Measurements from ENCODE around the gene EBI3.
A peak's percentile ranks its signal among the peaks of the same experiment; 100 is the strongest.
"Not testable (repeated sequence)": the region's sequence is repeated elsewhere in the genome, so short reads cannot be mapped to it uniquely, and the experiment has no call there.

The EBI3 gene

GRCh38 chr19:4229179-4229931 lies at the start of gene EBI3:
EBI3 (plus strand) TSS chr19:4229523; CDS start chr19:4229551, 28 bp downstream.
- no peak for DNase-seq

- no peak for DNase-seq
Measured at GRCh38 chr19:4181053-4181508, 48.2 kb upstream of the EBI3 start.

- peak; percentile 93 for DNase-seq
Measured at GRCh38 chr19:4182084-4182810, 47.1 kb upstream of the EBI3 start, which contains the start of the genes ANKRD24 and SIRT6. ANKRD24 (plus strand) TSS chr19:4182689; CDS start chr19:4186426, 3,737 bp downstream. SIRT6 (minus strand) TSS chr19:4182563; CDS start chr19:4182539, 24 bp downstream.

DNA sequence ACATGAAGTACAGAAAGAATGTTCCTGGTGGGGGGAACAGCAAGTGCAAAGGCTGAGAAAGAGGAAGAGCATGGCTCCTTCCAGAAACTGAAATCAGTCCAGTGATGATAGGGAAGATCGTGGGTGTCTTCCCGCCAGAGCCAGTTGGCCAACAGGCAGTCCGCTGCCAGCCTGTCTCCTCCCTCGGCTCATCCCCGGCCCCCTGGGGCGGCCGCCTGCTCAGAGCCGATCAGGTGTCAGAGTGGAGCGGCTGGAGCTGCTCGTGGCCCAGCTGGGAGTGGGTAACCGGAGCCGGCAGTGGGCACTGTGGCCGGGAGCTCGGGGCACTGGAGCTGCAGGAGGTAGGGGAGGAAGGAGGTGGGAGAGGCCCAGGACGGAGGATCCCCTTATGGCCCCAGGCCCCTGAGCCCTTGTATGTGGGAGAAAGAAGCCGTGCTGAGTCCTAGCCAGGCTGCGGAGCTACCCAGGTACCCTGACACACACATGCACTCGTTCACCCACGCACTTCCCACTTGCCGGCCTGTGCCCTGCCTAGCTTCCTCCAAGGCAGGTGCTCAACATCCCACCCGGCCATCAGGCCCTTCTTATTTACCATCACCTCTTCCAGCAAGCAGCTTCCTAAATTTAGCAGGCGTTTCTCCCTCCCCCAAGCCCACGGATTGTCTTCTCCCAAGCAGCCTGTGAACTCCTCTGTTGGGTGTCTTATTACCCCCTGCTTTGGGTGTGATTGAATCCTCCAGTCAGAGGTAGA lies 45.2 kb upstream of the EBI3 start:
- no peak for DNase-seq

- DNase-seq = no peak
Measured at GRCh38 chr19:4184718-4185352, 44.5 kb upstream of the EBI3 start.

DNA sequence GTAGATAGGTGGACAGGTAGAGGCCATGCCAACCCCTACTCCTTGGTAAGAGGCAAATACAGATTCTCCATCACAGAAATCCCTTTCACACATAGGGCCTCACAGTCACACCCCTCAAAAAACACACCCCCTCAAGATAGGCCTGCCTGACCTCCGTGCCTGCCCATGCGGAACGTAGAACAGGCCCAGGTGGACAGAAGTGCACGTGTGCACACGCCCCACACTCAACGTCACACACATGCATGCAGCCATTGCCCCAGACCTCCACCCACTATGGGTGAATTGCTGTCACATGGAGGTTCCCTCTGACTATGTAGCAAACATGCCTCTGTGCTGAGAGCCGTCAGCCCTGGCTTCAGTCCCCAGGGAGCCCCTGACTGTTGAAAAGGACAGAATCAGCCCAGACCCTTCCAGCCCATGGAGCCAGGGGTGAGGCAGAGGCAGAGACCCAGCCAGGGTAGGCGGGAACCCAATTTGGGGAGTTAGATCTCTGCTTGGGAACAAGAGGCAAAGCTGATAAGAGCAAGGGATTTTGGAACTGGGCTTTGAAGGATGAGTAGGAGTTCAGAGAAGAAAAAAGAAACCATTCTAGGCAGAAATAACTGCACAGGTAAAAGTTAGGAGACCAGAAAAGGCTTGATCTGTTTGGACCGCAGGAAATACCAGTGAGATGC lies 43.8 kb upstream of the EBI3 start:
- no peak for DNase-seq

DNA sequence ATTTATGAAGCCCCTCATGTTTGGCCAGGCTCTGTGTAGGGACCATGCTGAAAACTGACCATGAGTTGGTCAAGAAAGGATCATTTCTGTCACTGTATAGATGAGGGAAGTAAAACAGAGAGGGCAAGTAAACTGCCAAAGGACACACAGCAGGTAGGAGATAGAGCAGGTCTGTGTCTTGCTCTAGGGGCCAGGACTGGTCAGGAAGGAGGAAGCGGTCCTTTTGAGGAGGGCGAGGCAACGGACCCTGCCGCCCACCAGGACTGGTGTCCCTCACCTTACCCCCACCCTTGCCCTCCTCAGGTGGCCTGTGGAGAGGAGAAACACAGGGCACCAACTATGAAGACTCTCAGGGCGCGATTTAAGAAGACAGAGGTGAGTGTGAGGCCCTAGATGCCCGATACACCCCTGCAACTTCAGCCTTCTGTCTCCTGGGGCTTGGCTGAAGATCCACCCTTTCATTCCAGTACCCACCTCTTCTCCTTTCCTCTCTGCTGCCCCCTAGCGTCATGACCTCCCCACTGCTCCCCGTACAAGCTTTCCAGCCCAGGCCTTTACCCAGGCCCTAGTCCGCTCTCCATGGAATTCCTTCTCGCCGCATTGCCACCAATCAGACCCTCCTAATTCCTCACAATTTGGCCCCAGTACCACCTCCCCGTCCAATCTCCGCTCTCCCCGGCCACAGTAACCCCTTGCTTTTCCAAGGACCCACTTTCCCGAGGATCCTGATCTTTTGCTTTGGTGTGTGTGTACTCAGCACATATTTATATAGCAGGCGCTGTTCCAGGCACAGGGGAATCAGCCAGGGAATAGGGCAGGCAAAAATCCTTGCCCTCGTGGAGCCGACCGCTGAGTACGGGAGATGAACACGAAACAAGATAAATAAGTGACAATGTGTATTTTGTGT lies 43.0 kb upstream of the EBI3 start:
- DNase-seq = no peak

DNA sequence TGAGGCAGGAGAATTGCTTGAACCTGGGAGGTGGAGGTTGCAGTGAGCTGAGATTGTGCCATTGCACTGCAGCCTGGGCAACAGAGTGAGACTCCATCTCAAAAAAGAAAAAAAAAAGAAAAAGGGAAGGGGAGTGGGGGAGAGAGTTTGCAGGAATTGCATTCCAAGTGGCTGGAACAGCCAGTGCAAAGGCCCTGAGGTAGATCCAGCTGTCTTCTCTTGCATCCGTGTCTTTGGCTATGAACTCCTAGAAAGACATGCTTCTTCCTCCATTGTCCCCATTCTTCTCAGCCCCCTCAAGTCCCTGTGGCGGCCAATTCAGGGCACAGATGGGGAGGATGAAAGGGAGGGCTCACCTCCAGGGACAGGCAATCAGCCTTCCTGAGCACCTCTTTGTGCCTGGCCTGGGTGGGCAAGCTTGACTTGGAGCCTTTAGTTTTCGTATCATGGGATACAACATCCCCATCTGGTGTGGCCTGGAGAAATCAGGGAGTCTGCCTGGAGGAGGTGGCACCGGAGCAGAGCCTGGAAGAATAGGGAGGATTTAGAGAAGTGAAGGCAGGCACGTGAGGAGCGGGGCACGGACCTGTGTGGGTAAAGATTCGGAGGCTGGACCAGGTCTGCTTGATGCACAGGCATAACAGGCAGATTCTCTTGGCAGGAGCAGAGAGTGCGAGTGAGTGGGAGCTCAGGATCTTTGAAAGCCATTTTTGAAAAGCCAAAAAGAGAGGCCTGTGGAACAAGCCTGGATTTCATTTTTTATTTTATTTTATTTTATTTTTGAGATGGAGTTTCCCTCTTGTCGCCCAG lies 41.8 kb upstream of the EBI3 start:
- DNase-seq = no peak

DNA sequence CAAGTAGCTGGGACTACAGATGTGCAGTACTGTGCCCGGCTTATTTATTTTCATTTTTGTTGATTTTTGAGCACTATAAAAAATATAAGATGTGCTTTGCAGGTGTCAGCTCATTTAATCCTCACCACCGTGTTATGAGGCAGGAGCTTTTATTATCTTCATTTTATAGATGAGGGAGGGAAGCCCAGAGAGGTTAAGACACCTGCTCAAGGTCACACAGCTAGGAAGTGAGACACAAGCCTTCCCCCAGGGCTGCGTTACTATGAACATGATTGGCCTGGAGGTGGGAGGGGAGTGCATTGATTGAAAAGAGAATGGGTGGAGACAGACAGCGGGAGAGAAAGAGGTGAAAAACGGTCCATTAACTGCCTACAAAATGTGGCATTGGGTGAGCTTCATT lies 39.7 kb upstream of the EBI3 start:
- no peak for DNase-seq

- not testable (repeated sequence) for DNase-seq
Measured at GRCh38 chr19:4192537-4192936, 36.8 kb upstream of the EBI3 start.

DNA sequence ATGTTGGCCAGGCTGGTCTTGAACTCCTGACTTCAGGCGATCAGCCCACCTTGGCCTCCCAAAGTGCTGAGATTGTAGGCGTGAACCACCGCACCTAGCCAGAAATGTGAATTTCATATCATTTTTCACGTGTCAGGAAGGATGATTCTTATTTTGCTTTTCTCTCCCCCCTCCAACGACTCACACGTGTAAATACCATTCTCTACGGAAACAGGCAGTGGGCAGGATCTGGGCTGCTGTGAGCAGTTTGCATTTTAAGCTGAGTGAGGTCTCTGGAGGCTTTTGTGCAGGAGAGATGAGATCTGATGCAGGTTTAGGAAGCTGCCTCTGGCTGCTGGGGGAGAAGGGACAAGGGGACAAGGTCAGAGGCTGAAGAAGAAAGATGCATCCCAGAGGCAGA lies 35.0 kb upstream of the EBI3 start:
- DNase-seq = no peak

DNA sequence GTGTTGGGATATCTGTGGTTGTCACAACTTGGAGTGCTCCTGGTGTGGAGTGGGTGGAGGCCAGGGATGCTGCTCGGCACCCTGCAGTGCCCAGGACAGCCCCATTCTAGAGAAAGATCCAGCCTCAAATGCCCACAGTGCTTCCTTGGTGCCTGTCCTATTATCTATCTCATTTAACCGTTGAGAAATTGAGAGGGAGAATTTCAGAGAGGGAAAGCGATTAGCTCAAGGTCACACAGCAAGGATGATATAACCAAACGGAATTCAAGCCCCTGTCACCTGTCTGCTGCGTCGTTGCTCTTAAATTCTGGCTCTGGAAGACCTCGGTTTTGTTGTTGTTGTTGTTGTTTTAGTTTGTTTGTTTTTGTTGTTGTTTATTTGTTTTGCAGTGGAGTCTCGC lies 33.3 kb upstream of the EBI3 start:
- no peak for DNase-seq

DNA sequence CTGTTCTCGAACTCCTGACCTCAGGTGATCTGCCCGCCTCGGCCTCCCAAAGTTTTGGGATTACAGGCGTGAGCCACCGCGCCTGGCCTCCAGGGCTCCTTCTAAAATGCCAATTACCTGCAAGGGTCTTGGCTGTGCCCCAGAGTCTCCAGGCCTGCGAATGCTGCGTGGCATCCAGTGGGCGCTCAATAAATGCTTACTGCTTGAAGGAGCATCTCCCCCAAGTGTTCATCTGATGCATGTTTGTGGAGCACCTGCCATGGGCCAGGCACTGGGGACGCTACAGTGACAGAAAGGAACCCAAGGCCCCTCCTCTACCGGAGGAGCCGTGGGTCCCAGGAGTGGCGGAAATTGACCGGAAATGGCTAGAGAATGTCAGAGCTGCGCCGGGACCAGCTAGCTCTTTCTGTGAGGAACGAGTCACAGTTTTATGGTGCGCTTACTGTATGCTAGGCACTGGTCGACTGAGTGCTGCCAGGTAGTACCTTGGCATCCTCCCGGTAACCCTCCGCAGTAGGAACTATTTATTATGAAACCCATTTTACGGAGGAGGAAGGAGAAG lies 32.7 kb upstream of the EBI3 start:
- no peak for DNase-seq

- DNase-seq = no peak
Measured at GRCh38 chr19:4197228-4197624, 32.1 kb upstream of the EBI3 start.

GRCh38 chr19:4197625-4198466 lies 31.5 kb upstream of the EBI3 start:
- no peak for DNase-seq

GRCh38 chr19:4198467-4199126 lies 30.7 kb upstream of the EBI3 start:
- no peak for DNase-seq

DNA sequence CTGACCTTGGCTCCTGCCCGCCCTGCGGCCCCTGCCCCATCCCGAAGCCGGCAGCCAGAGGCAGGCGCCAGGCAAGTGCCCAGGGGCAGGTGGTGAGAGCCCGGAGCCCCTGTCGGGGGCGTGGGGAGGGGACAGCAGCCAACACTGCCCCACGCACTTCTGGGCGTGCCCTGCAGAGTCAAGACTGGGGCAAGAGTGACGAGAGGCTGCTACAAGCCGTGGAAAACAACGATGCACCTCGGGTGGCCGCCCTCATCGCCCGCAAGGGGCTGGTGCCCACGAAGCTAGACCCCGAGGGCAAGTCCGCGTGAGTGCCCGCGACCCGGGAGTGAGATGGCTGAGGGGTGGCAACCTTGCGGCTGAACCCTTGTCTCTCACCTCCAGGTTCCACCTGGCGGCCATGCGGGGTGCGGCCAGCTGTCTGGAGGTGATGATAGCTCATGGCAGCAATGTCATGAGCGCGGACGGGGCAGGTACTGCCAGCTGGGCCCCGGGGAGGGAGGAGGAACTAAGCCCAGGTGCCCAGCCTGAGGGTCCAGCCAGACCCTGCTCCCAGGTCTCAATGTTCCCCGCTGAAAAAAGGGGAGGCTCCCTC lies 29.5 kb upstream of the EBI3 start:
- DNase-seq = no peak

DNA sequence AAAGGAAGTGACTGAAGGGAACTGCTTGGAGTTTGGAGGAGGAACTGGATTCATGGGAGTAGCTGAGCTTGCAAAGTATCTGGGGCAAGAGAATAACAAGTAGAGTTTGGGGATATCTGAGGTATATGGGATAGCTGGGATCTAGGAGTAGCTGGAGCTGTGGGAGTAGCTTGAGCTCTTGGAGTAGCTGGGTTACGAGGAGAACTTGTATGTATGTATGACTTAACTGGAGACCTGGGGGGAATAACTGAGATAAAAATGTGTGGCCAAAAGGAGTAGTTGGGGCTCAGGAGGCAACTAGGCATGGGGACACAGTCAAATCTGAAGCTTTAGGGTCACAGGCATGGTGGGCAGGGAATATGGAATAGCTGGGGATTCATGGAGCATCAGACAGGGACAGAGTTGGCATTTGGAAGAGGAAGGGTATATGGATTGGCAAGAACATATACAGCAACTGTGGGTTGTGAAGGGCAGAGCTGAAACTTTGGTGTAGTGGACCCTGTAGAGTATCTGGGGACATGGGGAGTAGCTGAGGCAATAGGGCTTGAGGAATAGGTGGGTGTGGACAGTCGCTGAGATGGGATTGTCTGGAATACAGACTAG lies 28.3 kb upstream of the EBI3 start:
- DNase-seq = no peak

Data from NCI-H1048 (cell line).